ENCODE results near the gene USP15. TPM values are rescaled to one million over a fixed set of nuclear protein-coding genes. Genes with fewer than 3 reads are reported as not detected.
"Not testable (repeated sequence)": the region's sequence is repeated elsewhere in the genome, so short reads cannot be mapped to it uniquely, and the experiment has no call there.

Gene USP15
- total RNA-seq, 1 donor from 2014 or later = 78.9 TPM

DNA sequence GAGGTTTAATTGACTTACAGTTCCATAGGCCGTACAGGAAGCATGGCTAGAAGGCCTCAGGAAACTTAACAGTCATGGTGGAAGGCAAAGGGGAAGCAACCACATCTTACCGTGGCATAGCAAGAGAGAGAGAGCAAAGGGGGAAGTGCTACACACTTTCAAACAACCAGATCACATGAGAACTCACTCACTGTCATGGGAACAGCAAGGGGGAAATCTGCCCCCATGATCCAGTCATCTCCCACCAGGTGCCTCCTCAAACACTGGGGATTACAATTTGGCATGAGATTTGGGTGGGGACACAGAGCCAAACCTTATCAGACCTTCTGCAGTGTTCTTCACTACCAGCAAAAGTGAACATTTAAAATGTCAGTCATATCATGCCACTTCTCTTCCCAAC is 58.9 kb downstream of the USP15 start:
- no peak for DNase-seq (ENCODE audit: low spot score)

DNA sequence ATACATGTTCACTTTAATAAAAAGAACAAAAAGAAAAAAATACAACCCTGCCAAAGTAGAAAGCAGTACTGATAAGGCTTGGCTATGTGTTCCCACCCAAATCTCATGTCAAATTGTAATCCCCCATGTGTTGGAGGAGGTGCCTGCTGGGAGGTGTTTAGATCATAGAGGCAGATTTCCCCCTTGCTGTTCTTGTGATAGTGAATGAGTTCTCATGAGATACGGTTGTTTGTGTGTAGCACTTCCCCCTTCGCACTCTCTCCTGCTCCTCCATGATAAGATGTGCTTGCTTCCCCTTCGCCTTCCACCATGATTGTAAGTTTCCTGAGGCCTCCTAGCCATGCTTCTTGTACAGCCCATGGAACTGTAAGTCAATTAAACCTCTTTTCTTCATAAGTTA is 59.9 kb downstream of the USP15 start:
- no peak for DNase-seq (ENCODE audit: low spot score)

DNA sequence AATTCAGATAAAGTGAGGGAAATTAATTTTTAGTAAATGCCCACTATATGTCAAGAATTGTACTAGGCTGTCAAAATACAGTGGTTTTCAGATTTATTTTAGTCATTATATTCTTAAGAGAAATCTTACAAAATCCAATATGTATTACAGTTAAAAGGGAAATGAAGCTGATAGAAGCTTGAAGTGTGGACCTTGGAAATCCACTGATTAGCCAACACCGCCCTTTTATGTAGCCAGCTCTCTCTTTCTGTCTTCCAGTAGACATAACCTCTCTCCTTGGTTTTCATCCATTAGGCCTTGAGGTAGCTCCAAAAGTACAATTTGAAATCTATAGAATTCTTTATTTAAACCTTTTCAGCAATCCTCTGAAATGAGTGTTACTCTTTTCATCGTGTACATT is 63.2 kb downstream of the USP15 start:
- no peak for DNase-seq (ENCODE audit: low spot score)

DNA sequence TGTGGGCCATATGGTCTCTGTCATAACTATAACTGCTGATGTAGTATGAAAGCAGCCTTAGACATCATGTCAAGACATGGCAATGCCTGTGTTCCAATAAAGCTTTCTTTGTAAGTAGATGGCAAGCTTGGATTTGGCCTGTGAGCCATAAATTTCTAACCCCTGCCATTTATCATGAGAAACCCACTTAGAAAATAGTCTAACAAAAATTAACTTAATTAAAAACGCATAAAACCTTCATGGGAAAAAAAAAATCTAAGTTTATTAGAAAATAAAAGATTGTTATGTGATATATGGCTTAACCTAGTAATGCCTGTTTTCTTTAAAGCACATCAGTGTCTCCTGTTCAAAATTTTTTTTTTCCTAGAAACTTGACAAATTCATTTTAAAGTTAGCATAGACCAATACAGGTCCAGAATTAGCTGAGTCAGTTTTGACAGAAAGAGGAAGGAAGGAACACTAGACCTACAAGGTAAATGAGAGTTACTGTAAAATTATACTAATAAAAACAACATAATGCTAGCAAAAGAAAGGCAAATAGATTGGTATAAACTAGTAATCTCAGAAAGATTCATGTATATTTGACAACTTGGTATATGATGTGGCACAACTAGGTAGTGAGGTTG is 68.2 kb downstream of the USP15 start:
- no peak for DNase-seq (ENCODE audit: low spot score)

DNA sequence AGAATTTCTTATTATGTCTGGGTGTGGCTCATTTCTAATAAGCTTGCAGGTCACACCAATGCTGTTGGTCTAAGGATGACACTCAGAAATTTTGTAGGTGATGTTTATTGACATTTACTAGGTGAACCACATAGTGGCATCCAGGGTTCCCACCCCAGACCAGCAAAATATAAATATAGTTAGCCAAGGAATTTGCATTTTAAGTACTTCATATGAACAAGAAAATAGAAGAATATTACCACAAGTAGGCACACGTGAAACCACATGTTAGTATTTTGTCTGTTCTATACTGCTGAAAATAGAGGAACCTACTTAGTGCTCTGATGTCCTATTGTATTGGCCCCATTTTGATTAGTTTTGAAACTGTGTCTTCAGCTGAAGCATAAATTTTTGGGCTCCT is 71.1 kb downstream of the USP15 start:
- no peak for DNase-seq (ENCODE audit: low spot score)

DNA sequence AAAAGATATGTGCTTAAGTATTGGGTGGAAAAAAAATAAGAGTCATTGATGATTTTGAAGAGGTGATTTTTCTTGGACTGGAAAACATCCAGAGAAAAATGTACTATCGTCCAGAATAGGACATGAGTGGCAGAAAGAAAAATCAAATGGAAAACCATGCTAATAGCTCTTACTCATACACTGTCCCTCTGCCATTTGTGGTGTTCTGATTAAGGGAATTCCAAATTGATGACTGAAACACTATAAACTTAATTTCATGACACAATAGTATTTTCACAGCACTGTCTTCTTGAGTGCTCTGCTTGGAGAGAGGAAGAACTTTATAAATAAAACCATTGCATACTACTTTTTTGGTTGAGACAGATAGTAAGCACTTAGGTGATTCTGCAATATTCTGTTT is 72.4 kb downstream of the USP15 start:
- no peak for DNase-seq (ENCODE audit: low spot score)

DNA sequence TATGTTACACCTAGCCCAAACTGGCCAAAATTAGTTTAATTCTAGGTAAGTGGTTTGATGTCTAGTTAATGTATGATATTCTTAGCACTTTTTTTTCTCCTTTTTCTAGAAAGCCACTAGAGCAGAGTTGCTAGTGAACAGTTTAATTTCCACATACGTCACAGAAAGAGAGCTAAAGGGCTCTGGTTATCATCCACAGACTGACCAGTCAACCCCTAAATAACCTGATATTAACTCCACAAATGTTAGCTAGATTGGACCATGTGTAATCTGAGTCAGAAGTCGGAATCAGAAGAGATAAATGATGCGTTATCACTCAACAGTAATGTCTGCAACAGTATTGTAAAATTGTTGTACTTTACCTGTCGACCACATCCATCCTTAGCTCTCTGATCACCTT is 74.9 kb downstream of the USP15 start:
- no peak for DNase-seq (ENCODE audit: low spot score)

DNA sequence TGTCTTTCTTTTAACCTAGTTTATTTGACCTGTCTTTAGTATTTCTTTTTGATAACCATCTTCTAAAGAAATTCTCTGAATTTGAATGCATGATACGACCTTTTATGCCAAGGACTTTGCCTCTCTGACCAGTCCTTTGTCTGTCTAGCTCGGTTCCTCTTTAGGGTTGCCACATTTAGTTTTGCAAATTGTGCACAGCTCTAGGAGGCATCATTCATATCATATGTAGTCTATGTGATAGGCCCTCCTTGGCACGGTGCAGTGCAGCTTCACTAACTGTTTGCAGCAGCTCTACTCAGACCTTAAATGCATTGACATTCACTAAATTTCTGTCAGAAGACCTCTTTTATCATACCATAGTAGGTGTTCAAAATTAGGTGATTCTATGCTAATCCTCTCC is 75.6 kb downstream of the USP15 start:
- DNase-seq (ENCODE audit: low spot score) = no peak

DNA sequence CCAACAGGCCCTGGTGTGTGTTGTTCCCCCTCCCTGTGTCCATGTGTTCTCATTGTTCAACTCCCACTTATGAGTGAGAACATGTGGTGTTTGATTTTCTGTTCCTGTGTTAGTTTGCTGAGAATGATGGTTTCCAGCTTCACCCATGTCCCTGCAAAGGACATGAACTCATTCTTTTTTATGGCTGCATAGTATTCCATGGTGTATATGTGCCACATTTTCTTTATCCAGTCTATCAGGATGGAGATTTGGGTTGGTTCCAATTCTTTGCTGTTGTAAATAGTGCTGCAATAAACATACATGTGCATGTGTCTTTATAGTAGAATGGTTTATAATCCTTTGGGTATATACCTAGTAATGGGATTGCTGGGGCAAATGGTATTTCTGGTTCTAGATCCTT is 77.4 kb downstream of the USP15 start:
- DNase-seq (ENCODE audit: low spot score) = not testable (repeated sequence)

DNA sequence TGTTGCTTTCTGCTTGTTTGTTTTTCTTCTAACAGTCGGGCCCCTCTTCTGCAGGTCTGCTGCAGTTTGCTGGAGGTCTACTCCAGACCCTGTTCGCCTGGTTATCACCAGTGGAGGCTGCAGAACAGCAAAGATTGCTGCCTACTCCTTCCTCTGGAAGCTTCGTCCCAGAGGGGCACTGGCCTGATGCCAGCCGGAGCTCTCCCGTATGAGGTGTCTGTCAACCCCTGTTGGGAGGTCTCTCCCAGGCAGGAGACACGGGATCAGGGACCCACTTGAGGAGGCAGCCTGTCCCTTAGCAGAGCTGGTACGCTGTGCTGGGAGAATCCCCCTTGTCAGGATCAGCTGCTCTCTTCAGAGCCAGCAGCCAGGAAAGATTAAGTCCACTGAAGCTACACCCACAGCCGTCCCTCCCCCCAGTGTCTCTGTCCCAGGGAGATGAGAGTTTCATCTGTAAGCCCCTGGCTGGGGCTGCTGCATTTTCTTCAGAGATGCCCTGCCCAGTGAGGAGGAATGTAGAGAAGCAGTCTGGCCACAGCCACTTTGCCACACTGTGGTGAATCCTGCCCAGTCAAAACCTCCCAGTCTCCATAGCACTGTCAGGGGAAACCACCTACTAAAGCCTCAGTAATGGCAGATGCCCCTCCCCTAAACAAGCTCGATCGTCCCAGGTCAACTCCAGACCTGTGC is 82.6 kb downstream of the USP15 start:
- not testable (repeated sequence) for DNase-seq (ENCODE audit: low spot score)

DNA sequence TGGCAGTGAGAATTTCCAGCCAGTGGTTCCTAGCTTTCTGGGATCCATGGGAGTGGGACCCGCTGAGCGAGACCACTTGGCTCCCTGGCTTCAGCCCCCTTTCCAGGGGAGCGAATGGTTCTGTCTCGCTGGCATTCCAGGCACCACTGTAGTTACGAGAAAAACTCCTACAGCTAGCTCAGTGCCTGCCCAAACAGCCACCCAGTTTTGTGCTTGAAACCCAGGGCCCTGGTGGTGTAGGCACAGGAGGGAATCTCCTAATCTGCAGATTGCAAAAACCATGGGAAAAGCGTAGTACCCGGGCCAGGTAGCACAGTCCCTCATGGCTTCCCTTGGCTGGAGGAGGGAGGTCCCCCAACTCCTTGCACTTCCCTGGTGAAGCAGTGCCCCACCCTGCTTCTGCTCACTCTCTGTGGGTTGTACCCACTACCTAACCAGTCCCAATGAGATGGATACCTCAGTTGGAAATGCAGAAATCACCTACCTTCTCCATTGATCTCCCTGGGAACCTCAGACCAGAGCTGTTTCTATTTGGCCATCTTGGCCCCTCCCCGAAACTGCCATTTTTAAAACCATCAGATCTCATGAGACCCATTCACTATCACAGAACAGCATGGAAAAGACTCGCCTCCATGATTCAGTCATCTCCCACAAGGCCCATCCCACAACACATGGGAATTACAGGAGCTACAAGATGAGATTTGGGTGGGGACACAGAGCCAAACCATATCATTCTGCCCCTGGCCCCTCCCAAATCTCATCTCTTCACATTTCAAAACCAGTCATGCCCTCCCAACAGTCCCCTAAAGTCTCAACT is 83.3 kb downstream of the USP15 start:
- DNase-seq (ENCODE audit: low spot score) = not testable (repeated sequence)

DNA sequence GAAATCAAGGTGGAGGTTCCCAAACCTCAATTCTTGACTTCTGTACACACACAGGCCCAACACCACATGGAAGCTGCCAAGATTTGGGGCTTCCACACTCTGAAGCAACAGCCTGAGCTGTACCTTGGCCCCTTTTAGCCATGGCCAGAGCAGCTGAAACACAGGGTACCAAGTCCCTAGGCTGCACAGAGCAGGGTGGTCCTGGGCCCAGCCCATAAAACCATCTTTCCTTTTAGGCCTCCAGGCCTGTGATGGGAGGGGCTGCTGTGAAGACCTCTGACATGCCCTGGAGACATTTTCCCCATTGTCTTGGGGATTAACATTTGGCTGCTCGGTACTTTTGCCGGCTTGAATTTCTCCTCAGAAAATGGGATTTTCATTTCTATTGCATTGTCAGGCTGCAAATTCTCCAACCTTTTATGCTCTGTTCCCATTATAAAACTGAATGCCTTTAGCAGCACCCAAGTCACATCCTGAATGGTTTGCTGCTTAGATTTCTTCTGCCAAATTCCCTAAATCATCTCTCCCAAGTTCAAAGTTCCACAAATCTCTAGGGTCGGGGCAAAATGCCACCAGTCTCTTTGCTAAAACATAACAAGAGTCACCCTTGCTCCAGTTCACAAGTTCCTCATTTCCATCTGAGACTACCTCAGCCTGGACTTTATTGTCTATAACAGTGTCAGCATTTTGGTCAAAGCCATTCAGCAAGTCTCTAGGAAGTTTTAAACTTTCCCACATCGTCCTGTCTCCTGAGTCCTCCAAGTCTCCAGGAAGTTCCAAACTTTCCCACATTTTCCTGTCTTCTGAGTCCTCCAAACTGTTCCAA is 84.7 kb downstream of the USP15 start:
- DNase-seq (ENCODE audit: low spot score) = not testable (repeated sequence)

DNA sequence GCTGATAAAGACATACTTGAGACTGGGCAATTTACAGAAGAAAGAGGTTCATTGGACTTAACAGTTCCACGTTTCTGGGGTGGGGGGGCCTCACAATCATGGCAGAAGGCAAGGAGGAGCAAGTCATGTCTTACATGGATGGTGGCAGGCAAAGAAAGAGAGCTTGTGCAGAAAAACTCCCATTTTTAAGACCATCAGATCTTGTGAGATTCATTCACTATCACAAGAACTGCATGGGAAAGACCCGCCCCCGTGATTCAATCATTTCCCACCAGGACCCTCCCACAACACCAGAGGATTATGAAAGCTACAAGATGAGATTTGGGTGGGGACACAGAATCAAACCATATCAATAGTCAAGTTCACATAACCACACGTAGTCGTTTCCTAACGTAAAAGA is 85.5 kb downstream of the USP15 start:
- DNase-seq (ENCODE audit: low spot score) = no peak

DNA sequence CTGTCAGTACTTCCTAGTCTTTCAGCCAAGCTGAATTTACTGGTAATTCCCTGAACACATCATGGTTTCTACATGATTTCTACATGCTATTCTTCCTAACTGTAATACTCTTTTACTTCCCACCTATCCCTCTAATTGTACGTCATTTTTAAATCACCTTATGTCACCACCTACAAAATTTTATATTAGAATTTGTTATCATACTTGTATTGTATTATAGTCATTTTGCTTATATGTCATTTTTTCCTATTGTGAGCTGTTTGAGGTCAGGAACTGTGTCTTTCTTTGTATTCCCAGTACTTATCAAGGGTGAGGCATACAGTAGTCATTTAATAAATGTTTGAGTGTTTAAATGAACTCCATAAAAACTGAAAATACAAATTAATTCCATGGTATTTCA is 86.6 kb downstream of the USP15 start:
- no peak for DNase-seq (ENCODE audit: low spot score)

DNA sequence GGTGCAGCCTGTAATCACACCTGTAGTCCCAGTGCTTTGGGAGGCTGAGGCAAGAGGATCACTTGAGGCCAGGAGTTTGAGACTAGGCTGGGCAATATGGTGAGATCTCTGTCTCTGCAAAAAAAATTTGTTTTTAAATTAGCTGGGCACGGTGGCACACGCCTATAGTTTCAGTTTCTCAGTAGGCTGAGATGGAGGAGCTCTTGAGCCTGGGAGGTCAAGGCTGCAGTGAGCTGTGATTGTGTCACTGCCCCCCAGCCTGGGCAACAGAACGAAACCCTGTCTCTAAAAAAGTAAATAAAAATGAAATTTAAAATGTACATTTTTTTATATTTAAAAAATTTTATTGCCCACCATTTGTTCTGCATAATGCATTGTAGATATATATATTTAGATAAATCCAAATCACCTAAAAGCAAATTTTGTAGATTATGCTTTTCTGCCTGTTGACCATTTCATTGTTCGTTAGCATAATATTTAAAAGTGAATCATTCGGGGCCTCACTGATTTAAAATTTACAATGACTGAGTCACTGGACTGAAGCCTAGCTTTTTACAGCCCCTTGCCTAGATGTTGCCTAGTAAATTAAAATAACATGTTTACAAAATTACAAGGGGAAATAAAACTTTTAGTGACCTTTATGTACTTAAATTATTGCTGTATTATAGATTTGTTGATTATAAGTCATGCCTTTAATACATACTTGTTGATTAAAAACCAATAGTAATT is 87.9 kb downstream of the USP15 start:
- no peak for DNase-seq (ENCODE audit: low spot score)

DNA sequence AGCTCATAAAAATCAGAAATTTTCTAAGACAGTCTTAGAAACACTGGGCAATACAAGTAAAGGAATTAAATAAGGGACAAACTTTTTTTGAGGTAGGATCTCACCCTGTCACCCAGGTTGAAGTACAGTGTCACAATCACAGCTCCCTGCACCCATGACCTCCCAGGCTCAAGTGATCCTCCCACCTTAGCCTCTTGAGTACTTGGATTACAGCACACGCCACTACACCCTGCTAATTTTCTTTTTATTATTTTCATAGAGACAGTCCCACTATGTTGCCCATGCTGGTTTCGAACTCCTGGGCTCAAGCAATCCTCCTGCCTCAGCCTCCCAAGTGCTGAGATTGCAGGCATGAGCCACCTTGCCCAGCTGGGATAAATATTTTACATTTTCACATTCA is 90.3 kb downstream of the USP15 start:
- no peak for DNase-seq (ENCODE audit: low spot score)

DNA sequence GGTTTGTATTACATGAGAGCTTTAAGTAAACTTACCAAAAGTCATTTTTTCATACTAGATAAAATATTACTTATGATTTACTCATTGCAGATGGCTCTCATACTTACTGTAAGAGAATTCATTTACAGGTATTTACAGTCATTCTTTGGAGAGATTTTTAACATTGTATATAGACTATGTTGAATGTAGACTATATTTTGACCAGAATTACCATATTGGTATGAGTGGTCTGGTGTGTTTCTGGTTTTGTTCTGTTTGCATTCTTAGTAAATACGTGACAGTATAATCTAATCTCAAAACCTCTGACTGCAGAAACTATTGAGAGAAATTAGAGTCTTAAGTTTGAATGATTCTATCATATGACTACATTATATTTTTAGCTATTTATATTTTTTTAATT is 91.1 kb downstream of the USP15 start:
- no peak for DNase-seq (ENCODE audit: low spot score)

DNA sequence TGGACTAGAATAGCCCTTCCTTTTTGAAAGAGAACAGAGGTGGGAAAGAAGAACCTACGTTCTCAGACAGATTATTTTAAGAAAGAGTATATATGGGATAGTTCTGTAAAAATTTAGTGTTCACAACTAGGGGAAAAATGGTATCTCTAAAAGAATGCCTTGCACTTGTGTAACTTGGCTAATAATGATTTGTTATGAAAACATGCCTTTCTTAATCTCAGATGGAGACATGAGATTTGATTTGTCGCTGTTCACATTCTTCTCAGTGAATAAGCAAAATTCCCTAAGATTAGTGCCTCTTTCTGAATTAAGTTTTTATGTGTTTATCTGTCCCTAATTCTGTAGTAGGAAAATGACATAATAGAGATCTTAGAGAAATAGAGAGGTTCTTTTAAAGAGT is 100.8 kb downstream of the USP15 start:
- DNase-seq (ENCODE audit: low spot score) = no peak

DNA sequence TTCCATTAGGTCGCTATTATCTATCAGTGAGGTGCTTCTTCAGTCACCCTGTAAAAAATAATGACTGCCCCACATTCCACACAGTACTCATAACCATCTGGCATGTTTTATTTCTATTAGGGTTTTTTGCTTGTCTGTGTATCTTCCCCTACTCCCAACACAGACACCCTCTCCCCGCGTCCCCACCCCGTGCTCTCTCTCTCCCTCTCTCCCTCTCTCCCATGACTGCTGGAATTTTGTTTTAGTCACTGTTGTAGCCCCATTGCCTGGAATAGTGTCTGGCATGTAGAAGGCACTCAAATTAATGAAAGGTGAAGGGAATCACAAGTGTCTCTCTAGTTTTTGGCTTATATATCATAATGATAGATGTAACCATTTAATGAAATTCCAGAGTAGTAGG is 103.3 kb downstream of the USP15 start:
- DNase-seq (ENCODE audit: low spot score) = no peak

DNA sequence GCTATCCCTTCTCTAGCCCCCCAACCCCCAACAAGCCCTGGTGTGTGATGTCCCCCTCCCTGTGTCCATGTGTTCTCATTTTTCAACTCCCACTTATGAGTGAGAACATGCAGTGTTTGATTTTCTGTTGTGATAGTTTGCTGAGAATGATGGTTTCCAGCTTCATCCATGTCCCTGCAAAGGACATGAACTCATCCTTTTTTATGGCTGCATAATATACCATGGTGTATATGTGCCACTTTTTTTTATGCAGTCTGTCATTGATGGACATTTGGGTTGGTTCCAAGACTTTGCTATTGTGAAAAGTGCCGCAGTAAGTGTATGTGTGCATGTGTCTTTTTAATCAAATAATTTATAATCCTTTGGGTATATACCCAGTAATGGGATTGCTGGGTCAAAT is 104.5 kb downstream of the USP15 start:
- DNase-seq (ENCODE audit: low spot score) = not testable (repeated sequence)

DNA sequence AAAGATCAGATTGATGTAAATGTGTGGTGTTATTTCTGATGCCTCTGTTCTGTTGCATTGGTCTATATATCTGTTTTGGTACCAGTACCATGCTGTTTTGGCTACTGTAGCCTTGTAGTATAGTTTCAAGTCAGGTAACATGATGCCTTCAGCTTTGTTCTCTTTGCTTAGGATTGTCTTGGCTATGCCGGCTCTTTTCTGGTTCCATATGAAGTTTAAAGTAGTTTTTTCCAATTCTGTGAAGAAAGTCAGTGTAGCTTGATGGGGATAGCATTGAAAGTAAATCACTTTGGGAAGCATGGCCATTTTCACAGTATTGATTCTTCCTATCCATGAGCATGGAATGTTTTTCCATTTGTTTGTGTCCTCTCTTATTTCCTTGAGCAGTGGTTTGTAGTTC is 105.6 kb downstream of the USP15 start:
- not testable (repeated sequence) for DNase-seq (ENCODE audit: low spot score)

Data from mesenteric fat pad (tissue), 1 donor.